ENCODE data around the gene MAPK11. TPM values are rescaled to one million over a fixed set of nuclear protein-coding genes. Genes with fewer than 3 reads are reported as not detected.

Gene MAPK11
- polyA plus RNA-seq, 3 donors = 0.81 TPM; not detected in 2

GRCh38 chr22:50249341-50250248, 20.6 kb downstream of the MAPK11 start:
- Histone ChIP-seq H3K36me3 (replicated peaks in 1 of 2; ENCODE audit: control insufficient read depth in 1 of 2, insufficient read depth in 2 of 2, low read length in 2 of 2) (peaks cover 15 to 35% of the 10 kb centered on the region in 2 donors), H3K4me1 (ENCODE audit: control insufficient read depth in 1 of 2, insufficient read depth in 2 of 2, low read length in 2 of 2) (peaks cover 39 to 53% of the 10 kb centered on the region in 2 donors), H3K9me3 (replicated peaks in 1 of 2; ENCODE audit: control insufficient read depth in 1 of 2, insufficient read depth in 1 of 2, low read length in 2 of 2) (no peaks in the 10 kb centered on the region), H3K4me3 (replicated peaks in 1 of 3; ENCODE audit: low read depth in 2 of 3, low read length in 3 of 3) (peak overlapping the region in 1 of 3 experiments; percentile 96), H4K20me1 (ENCODE audit: insufficient read depth, low read length) (peaks cover 17% of the 10 kb centered on the region), H3K4me2 (replicated peaks; ENCODE audit: extremely low read depth, low read length, poor library complexity, severe bottlenecking) (peak overlapping the region; percentile 99), H3K79me2 (ENCODE audit: insufficient read depth, low read length) (peaks cover 30% of the 10 kb centered on the region), H2AFZ (ENCODE audit: insufficient read depth, low read depth, low read length, poor library complexity, severe bottlenecking) (no peak overlapping the region), H3K9ac (ENCODE audit: insufficient read depth, low read length, poor library complexity, severe bottlenecking) (peak overlapping the region; percentile 80), H3K27ac (ENCODE audit: low read depth in 1 of 2, low read length in 2 of 2) (peak overlapping the region in 1 of 2 donors; percentile 76), H3K27me3 (ENCODE audit: control insufficient read depth in 2 of 2, insufficient read depth in 2 of 2, low read length in 2 of 2) (no peaks in the 10 kb centered on the region)
- DNase-seq = no peak
- peak overlapping the region; percentile 83 to 92 for H3K4me3 Mint-ChIP-seq
- peaks cover 26% of the 10 kb centered on the region for H3K4me1 Mint-ChIP-seq
- intact Hi-C loops (cut with micrococcal nuclease) = loop anchor here (5.0 kb wide), 2 partner anchors 248 to 373 kb away; no protein-coding TSS in a partner anchor
- peak overlapping the region in 1 of 7 donors; percentile 40 for H3K27ac Mint-ChIP-seq
- H3K36me3 Mint-ChIP-seq = peaks cover 8 to 20% of the 10 kb centered on the region in 2 donors
- WGBS (ENCODE audit: insufficient coverage) = 96% methylated on average over 32 of the region's 32 CpGs
- H3K9me3 Mint-ChIP-seq = no peaks in the 10 kb centered on the region
- no peak for TF ChIP-seq CTCF (IDR thresholded peaks at IDR 0.05)
- no peaks in the 10 kb centered on the region for H3K27me3 Mint-ChIP-seq (ENCODE audit: low read depth in 3 of 3)

GRCh38 chr22:50248196-50249081, 21.7 kb downstream of the MAPK11 start:
- peak overlapping the region in 4 of 7 donors; percentile 74 to 91 (median 82) for H3K27ac Mint-ChIP-seq
- peaks cover 8 to 20% of the 10 kb centered on the region in 2 donors for H3K36me3 Mint-ChIP-seq
- Histone ChIP-seq H3K4me1 (ENCODE audit: control insufficient read depth in 1 of 2, insufficient read depth in 2 of 2, low read length in 2 of 2) (peaks cover 50 to 64% of the 10 kb centered on the region in 2 donors), H3K4me3 (replicated peaks in 1 of 3; ENCODE audit: low read depth in 2 of 3, low read length in 3 of 3) (no peak overlapping the region), H2AFZ (ENCODE audit: insufficient read depth, low read depth, low read length, poor library complexity, severe bottlenecking) (no peak overlapping the region), H3K9ac (ENCODE audit: insufficient read depth, low read length, poor library complexity, severe bottlenecking) (no peak overlapping the region), H3K27ac (ENCODE audit: low read depth in 1 of 2, low read length in 2 of 2) (peak overlapping the region in 1 of 2 donors; percentile 65), H3K36me3 (replicated peaks in 1 of 2; ENCODE audit: control insufficient read depth in 1 of 2, insufficient read depth in 2 of 2, low read length in 2 of 2) (peaks cover 15 to 35% of the 10 kb centered on the region in 2 donors), H3K4me2 (replicated peaks; ENCODE audit: extremely low read depth, low read length, poor library complexity, severe bottlenecking) (no peak overlapping the region), H3K79me2 (ENCODE audit: insufficient read depth, low read length) (peaks cover 42% of the 10 kb centered on the region), H4K20me1 (ENCODE audit: insufficient read depth, low read length) (peaks cover 21% of the 10 kb centered on the region), H3K27me3 (ENCODE audit: control insufficient read depth in 2 of 2, insufficient read depth in 2 of 2, low read length in 2 of 2) (no peaks in the 10 kb centered on the region), H3K9me3 (replicated peaks in 1 of 2; ENCODE audit: control insufficient read depth in 1 of 2, insufficient read depth in 1 of 2, low read length in 2 of 2) (no peaks in the 10 kb centered on the region)
- H3K4me3 Mint-ChIP-seq = no peak overlapping the region
- WGBS (ENCODE audit: insufficient coverage) = 95% methylated on average over 24 of the region's 29 CpGs
- peaks cover 33% of the 10 kb centered on the region for H3K4me1 Mint-ChIP-seq
- no peaks in the 10 kb centered on the region for H3K9me3 Mint-ChIP-seq
- no peak for DNase-seq
- no peak for TF ChIP-seq CTCF (IDR thresholded peaks at IDR 0.05)
- no peaks in the 10 kb centered on the region for H3K27me3 Mint-ChIP-seq (ENCODE audit: low read depth in 3 of 3)
- intact Hi-C loops (cut with micrococcal nuclease) = no loop called here

Measured in CD14-positive monocyte (primary cell).